Measurements from ENCODE around the gene TRAPPC12.
"Not testable (repeated sequence)": the region's sequence is repeated elsewhere in the genome, so short reads cannot be mapped to it uniquely, and the experiment has no call there.

The TRAPPC12 gene

GRCh38 chr2:3433339-3433699 is 53.8 kb downstream of the TRAPPC12 start:
- no peak for DNase-seq (ENCODE audit: low spot score)

GRCh38 chr2:3433776-3434400 is 54.4 kb downstream of the TRAPPC12 start:
- no peak for DNase-seq (ENCODE audit: low spot score)

- no peak for DNase-seq (ENCODE audit: low spot score)
These were observed 55.2 kb downstream of the TRAPPC12 start for GRCh38 chr2:3434654-3435053.

- DNase-seq (ENCODE audit: low spot score): no peak
These were observed 56.0 kb downstream of the TRAPPC12 start for GRCh38 chr2:3435445-3435844.

- no peak for DNase-seq (ENCODE audit: low spot score)
These were observed 61.0 kb downstream of the TRAPPC12 start for GRCh38 chr2:3440477-3440876.

GRCh38 chr2:3441465-3441864 is 62.0 kb downstream of the TRAPPC12 start:
- no peak for DNase-seq (ENCODE audit: low spot score)

GRCh38 chr2:3442185-3442584 is 62.7 kb downstream of the TRAPPC12 start:
- DNase-seq (ENCODE audit: low spot score): no peak

- no peak for DNase-seq (ENCODE audit: low spot score)
These were observed 63.6 kb downstream of the TRAPPC12 start for GRCh38 chr2:3443083-3443482.

- no peak for DNase-seq (ENCODE audit: low spot score)
These were observed 64.1 kb downstream of the TRAPPC12 start for GRCh38 chr2:3443506-3444084.

GRCh38 chr2:3445891-3446290 is 66.4 kb downstream of the TRAPPC12 start:
- no peak for DNase-seq (ENCODE audit: low spot score)

GRCh38 chr2:3446381-3446780 is 66.9 kb downstream of the TRAPPC12 start:
- no peak for DNase-seq (ENCODE audit: low spot score)

GRCh38 chr2:3447186-3447585 is 67.7 kb downstream of the TRAPPC12 start:
- DNase-seq (ENCODE audit: low spot score): not testable (repeated sequence)

GRCh38 chr2:3447789-3448317 is 68.4 kb downstream of the TRAPPC12 start:
- DNase-seq (ENCODE audit: low spot score): no peak

- not testable (repeated sequence) for DNase-seq (ENCODE audit: low spot score)
These were observed 69.0 kb downstream of the TRAPPC12 start for GRCh38 chr2:3448441-3448911.

- no peak for DNase-seq (ENCODE audit: low spot score)
These were observed 69.6 kb downstream of the TRAPPC12 start for GRCh38 chr2:3449086-3449485.

GRCh38 chr2:3449936-3450335 is 70.4 kb downstream of the TRAPPC12 start:
- DNase-seq (ENCODE audit: low spot score): no peak

GRCh38 chr2:3450385-3451010 is 71.0 kb downstream of the TRAPPC12 start:
- no peak for DNase-seq (ENCODE audit: low spot score)

GRCh38 chr2:3451169-3451568 is 71.7 kb downstream of the TRAPPC12 start:
- DNase-seq (ENCODE audit: low spot score): no peak

GRCh38 chr2:3451926-3452671 is 72.6 kb downstream of the TRAPPC12 start:
- no peak for DNase-seq (ENCODE audit: low spot score)

- no peak for DNase-seq (ENCODE audit: low spot score)
These were observed 73.9 kb downstream of the TRAPPC12 start for GRCh38 chr2:3453190-3453999.

GRCh38 chr2:3454005-3454404 is 74.5 kb downstream of the TRAPPC12 start:
- not testable (repeated sequence) for DNase-seq (ENCODE audit: low spot score)

- DNase-seq (ENCODE audit: low spot score): no peak
These were observed 75.3 kb downstream of the TRAPPC12 start for GRCh38 chr2:3454802-3455201.
